ENCODE results near the gene SLC12A1. TPM values are rescaled to one million over a fixed set of nuclear protein-coding genes. Genes with fewer than 3 reads are reported as not detected.

The SLC12A1 gene
- total and polyA plus RNA-seq, 8 donors, result 0.03 to 0.23 (median 0.05) TPM; not detected in 5

Other genes starting within 250 kb of the SLC12A1 start
- not detected for gene SLC24A5, start 85.3 kb upstream of the SLC12A1 start, total RNA-seq
- under 1 TPM in 1 of 2 donors, not detected in 1; 0.19 TPM for gene SLC24A5, start 85.3 kb upstream of the SLC12A1 start, polyA plus RNA-seq
- 10 to 100 TPM; 10.5 to 21.5 (median 15.1) TPM for gene MYEF2, start 28.0 kb upstream of the SLC12A1 start, total RNA-seq
- gene MYEF2, start 28.0 kb upstream of the SLC12A1 start, polyA plus RNA-seq, result 10 to 100 TPM; 14.5 to 28.0 TPM
- under 1 TPM in 2 of 6 donors, not detected in 4; 0.06 to 0.09 TPM for gene CTXN2, start 14.6 kb upstream of the SLC12A1 start, total RNA-seq
- under 1 TPM; 0.15 to 0.73 TPM for gene CTXN2, start 14.6 kb upstream of the SLC12A1 start, polyA plus RNA-seq
- gene DUT, start 125.1 kb downstream of the SLC12A1 start, total RNA-seq, result 10 to 100 TPM; 23.9 to 47.9 (median 29.8) TPM
- gene DUT, start 125.1 kb downstream of the SLC12A1 start, polyA plus RNA-seq, result 10 to 100 TPM; 37.8 to 78.8 TPM